Neutrophil (primary cell): ENCODE data around the gene EFCAB6.
A peak's percentile ranks its signal among the peaks of the same experiment; 100 is the strongest.

ENCODE experiments used
- H3K27ac ChIP-seq: fragments of 200-600 bp; sonication (generic); 2 replicates; pipeline ENCODE4 v1.5.1; 2016; ENCODE audit warnings: mild to moderate bottlenecking, moderate library complexity
- H3K27me3 ChIP-seq: fragments of 200-600 bp; sonication (generic); 2 replicates; pipeline ENCODE4 v1.6.0; 2016; ENCODE audit warnings: mild to moderate bottlenecking
- H3K36me3 ChIP-seq: fragments of 200-600 bp; sonication (generic); 2 replicates; pipeline ENCODE4 v1.5.1; 2017
- H3K4me1 ChIP-seq, 2 experiments: fragments of 200-600 bp in 1 of 2; sonication (generic) in 1 of 2; 1 replicate in 1 of 2; 2 replicates in 1 of 2; pipeline versions ENCODE4 v1.5.1 to v1.6.1; 2013 to 2016; ENCODE audit warnings: low read depth in 1 of 2, low read length in 1 of 2, mild to moderate bottlenecking in 1 of 2, moderate library complexity in 1 of 2; ENCODE audit not compliant: control insufficient read depth in 1 of 2, insufficient read depth in 1 of 2
- H3K4me3 ChIP-seq, 2 experiments: fragments of 200-600 bp in 1 of 2; sonication (generic) in 1 of 2; 1 replicate in 1 of 2; 2 replicates in 1 of 2; pipeline ENCODE4 v1.5.1; 2013 to 2016; ENCODE audit warnings: low read depth in 1 of 2, low read length in 1 of 2, mild to moderate bottlenecking in 1 of 2, moderate library complexity in 1 of 2
- H3K9me3 ChIP-seq: fragments of 200-600 bp; sonication (generic); 2 replicates; pipeline ENCODE4 v1.5.1; 2016
- TF ChIP-seq, protein P1 (sequence below): fragments of 200-600 bp; sonication (generic); IDR thresholded peaks from 2 replicates; pipeline ENCODE4 v1.5.1; 2016; ENCODE audit warnings: antibody characterized with exemption

EFCAB6 gene

GRCh38 chr22:43484227-43484626, 327.9 kb downstream of the EFCAB6 start:
- no peaks in the 10 kb centered on the region for H3K27me3 ChIP-seq
- peaks cover 0 to 8% of the 10 kb centered on the region in 2 experiments for H3K4me1 ChIP-seq

DNA sequence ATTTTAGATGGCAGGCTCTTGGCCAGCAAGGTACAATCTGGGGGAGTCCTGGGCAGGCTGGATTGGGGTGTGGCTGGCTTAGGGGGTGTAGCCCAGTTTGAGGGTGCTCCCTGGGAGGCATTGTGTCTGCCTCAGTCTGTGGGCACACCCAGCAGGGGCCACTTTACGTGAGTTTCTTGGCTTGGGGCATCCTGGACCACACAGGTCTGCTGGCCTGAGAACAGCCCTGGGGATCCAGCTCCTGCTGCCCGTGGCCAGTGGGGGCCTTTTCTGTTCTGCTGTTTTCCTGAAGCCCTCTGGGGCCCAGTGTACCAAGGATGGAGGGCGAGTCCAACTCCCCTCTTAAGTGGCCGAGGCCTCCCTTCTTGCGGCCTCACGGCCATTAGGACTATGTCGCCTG, 328.4 kb downstream of the EFCAB6 start:
- no peaks in the 10 kb centered on the region for H3K36me3 ChIP-seq
- TF ChIP-seq, protein P1, sequence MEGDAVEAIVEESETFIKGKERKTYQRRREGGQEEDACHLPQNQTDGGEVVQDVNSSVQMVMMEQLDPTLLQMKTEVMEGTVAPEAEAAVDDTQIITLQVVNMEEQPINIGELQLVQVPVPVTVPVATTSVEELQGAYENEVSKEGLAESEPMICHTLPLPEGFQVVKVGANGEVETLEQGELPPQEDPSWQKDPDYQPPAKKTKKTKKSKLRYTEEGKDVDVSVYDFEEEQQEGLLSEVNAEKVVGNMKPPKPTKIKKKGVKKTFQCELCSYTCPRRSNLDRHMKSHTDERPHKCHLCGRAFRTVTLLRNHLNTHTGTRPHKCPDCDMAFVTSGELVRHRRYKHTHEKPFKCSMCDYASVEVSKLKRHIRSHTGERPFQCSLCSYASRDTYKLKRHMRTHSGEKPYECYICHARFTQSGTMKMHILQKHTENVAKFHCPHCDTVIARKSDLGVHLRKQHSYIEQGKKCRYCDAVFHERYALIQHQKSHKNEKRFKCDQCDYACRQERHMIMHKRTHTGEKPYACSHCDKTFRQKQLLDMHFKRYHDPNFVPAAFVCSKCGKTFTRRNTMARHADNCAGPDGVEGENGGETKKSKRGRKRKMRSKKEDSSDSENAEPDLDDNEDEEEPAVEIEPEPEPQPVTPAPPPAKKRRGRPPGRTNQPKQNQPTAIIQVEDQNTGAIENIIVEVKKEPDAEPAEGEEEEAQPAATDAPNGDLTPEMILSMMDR = no peak
- no peaks in the 10 kb centered on the region for H3K9me3 ChIP-seq
- peaks cover 0 to 8% of the 10 kb centered on the region in 2 experiments for H3K4me1 ChIP-seq
- H3K4me3 ChIP-seq = no peak overlapping the region
- H3K27ac ChIP-seq = no peak overlapping the region
- no peaks in the 10 kb centered on the region for H3K27me3 ChIP-seq

More at GRCh38 chr22:43484227-43484626, 327.9 kb downstream of the EFCAB6 start:
- Histone ChIP-seq H3K4me3 (no peak overlapping the region), H3K36me3 (no peaks in the 10 kb centered on the region), H3K9me3 (no peaks in the 10 kb centered on the region), H3K27ac (no peak overlapping the region)
- TF ChIP-seq, protein P1 = no peak

- no peak overlapping the region for H3K27ac ChIP-seq
- H3K36me3 ChIP-seq = no peaks in the 10 kb centered on the region
- no peak overlapping the region for H3K4me3 ChIP-seq
- TF ChIP-seq, protein P1 = no peak
- H3K27me3 ChIP-seq = no peaks in the 10 kb centered on the region
- no peaks in the 10 kb centered on the region for H3K9me3 ChIP-seq
- peaks cover 0 to 8% of the 10 kb centered on the region in 2 experiments for H3K4me1 ChIP-seq
Measured at GRCh38 chr22:43483266-43483665, 328.8 kb downstream of the EFCAB6 start.

GRCh38 chr22:43482318-43482625, 329.8 kb downstream of the EFCAB6 start:
- Histone ChIP-seq H3K27me3 (no peaks in the 10 kb centered on the region), H3K36me3 (no peaks in the 10 kb centered on the region), H3K4me3 (no peak overlapping the region), H3K27ac (no peak overlapping the region), H3K4me1 (peaks cover 0 to 8% of the 10 kb centered on the region in 2 experiments), H3K9me3 (no peaks in the 10 kb centered on the region)
- TF ChIP-seq, protein P1 = no peak

GRCh38 chr22:43481568-43482317, 330.4 kb downstream of the EFCAB6 start:
- TF ChIP-seq, protein P1 = no peak

More at GRCh38 chr22:43481568-43482317, 330.4 kb downstream of the EFCAB6 start:
- no peaks in the 10 kb centered on the region for H3K9me3 ChIP-seq
- H3K27ac ChIP-seq = no peak overlapping the region
- peaks cover 0 to 8% of the 10 kb centered on the region in 2 experiments for H3K4me1 ChIP-seq
- H3K27me3 ChIP-seq = no peaks in the 10 kb centered on the region
- no peaks in the 10 kb centered on the region for H3K36me3 ChIP-seq
- H3K4me3 ChIP-seq = peak overlapping the region; percentile 13 to 33
